DMS53 treated with DMSO at 0.1 percent for 48 hours (cell line): ENCODE data around the gene PANX2.

Experiments
- DNase-seq: peaks from one replicate; lab custom pipeline; 2025; ENCODE audit not compliant: unreplicated experiment; lab: John Stamatoyannopoulos, UW

Gene PANX2

DNA sequence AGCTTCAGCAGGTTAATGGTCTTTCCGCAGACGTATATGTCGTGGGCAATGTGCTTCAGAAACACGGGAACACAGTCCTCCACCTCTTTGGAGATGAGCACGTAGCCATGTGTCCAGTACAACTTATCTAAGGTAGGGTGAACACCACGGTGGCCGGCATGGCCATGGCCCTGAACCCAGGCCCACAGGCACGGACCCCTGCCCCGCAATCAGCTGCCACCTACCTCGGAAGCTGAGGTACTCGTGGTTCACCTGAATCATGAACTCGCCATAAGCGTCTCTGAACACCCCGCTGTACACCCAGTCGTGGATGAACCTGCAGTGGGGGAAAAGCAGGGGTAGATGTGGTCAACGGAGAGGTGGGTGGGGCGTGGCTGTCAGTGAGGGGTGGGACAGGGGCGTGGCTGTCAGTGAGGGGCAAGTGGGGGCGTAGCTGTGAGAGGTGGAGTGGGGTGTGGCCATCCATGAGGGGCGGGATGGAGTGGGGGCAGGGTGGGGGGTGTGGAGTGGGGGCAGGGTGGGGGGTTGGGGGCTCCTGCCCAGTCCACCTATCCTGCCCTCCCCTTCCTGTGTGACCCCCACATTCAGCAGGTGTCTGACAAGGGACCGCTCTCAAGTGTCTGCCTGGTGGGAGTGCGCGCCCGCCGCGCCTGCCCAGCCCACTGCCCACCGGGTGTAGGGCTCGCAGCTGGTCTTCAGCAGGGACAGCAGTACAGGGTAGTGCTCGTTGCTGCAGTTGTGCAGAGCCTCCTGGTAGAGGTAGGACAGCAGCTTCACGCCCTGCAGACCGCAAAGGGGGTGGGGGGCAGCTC is 55.7 kb downstream of the PANX2 start:
- no peak for DNase-seq

DNA sequence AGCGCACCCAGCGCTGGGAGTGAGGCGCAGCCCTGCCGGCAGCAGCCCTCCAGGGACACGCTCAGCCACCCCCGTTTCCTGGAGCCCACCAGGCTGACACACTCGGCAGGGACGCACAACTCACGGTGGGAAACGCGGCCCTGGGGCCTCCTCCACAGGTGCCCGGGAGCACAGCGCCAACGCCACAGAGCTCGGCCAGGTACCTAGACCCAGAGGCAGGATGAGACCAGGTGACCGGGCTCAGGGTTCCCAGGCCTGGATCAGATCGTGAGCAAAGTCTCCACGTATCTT is 56.3 kb downstream of the PANX2 start:
- DNase-seq: no peak

DNA sequence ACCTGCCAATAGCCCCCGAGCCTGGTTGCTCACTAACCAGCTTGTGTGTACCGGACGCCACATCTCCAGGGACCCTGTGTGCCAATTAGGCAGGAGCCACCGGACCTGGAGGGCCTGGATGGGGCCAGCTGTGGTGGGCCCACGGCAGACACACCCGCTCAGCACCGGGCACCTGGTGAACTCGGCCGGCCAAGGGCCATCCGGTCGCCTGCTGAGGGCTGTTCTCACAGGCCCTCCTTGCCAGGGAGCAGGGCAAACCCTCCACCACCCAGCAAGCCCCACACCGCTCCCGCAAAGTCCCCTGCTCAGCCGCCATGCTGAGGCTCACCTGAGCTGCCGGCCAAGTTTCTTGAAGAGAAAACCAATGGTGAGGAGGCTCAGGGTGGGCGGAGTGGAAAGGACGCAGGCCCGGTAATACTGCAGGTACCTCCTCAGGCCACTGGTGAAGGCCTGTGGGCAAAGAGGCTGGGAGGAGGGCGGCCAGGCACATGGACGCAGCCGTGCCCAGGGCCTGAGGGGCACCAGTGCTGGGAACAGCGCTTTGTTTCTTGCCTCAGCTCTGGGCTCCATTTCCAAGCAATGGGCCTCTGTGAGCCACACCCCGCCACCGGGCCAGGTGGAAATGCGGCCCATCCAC is 57.2 kb downstream of the PANX2 start:
- no peak for DNase-seq

- DNase-seq: no peak
Measured at GRCh38 chr22:50228366-50228765, 57.8 kb downstream of the PANX2 start.

GRCh38 chr22:50229370-50229769 is 58.8 kb downstream of the PANX2 start:
- DNase-seq: no peak
